ENCODE data around the gene BAIAP2L1. TPM values are rescaled to one million over a fixed set of nuclear protein-coding genes. Genes with fewer than 3 reads are reported as not detected.

Gene BAIAP2L1
- total and polyA plus RNA-seq, 2 experiments from 2014 or later = 5.9 to 7.4 TPM

- H4K20me1 ChIP-seq (ENCODE audit: insufficient read depth) = no peaks in the 10 kb centered on the region
- peaks cover 14% of the 10 kb centered on the region for H3F3A ChIP-seq (ENCODE audit: insufficient read depth)
- DNase-seq = peak; percentile 88
- peaks cover 65% of the 10 kb centered on the region for H3K79me2 ChIP-seq (ENCODE audit: insufficient read depth)
- no peaks in the 10 kb centered on the region; the same call in 1 of the 2 replicates for H3K36me3 ChIP-seq (ENCODE audit: low read depth)
- H3K4me3 ChIP-seq = peak overlapping the region; percentile 86
- peak overlapping the region; percentile 89 for H3K27ac ChIP-seq
- peak overlapping the region; percentile 95 for H3K9ac ChIP-seq
- H3K9me2 ChIP-seq (ENCODE audit: insufficient read depth) = no peaks in the 10 kb centered on the region
- WGBS, 2 experiments (ENCODE audit: low coverage in 1 of 2, low lambda C conversion rate in 2 of 2, missing lambda C conversion rate in 2 of 2) = 20 to 22% methylated on average over 17 to 19 of the region's 19 CpGs
- no peaks in the 10 kb centered on the region for H3K9me3 ChIP-seq (ENCODE audit: low read depth)
- peaks cover 28% of the 10 kb centered on the region for H3K4me1 ChIP-seq (ENCODE audit: insufficient read depth)
- H2AFZ ChIP-seq = no peak overlapping the region
- TF ChIP-seq EZH2phosphoT487 (IDR thresholded peaks at IDR 0.05; ENCODE audit: insufficient read depth, low read depth) (no peak), EZH2 (IDR thresholded peaks at IDR 0.05; ENCODE audit: insufficient read depth, poor library complexity, severe bottlenecking) (no peak)
- no peaks in the 10 kb centered on the region for H3K27me3 ChIP-seq (replicated peaks; ENCODE audit: insufficient read depth)
- in situ Hi-C loops (cut with MboI) = loop anchor here (25.0 kb wide), 1 partner anchor 454 kb away; no protein-coding TSS in a partner anchor
- peak overlapping the region; percentile 98 for H3K4me2 ChIP-seq (ENCODE audit: unreplicated experiment)
Observed at GRCh38 chr7:98283127-98283886, 117.6 kb downstream of the BAIAP2L1 start.

- Histone ChIP-seq H3K36me3 (ENCODE audit: low read depth) (no peaks in the 10 kb centered on the region; the same call in 1 of the 2 replicates), H3K4me2 (ENCODE audit: unreplicated experiment) (peak overlapping the region; percentile 98), H2AFZ (no peak overlapping the region), H3K4me3 (peak overlapping the region; percentile 86), H3F3A (ENCODE audit: insufficient read depth) (peaks cover 14% of the 10 kb centered on the region), H3K27me3 (replicated peaks; ENCODE audit: insufficient read depth) (no peaks in the 10 kb centered on the region), H3K27ac (peak overlapping the region; percentile 89), H4K20me1 (ENCODE audit: insufficient read depth) (no peaks in the 10 kb centered on the region), H3K9me3 (ENCODE audit: low read depth) (no peaks in the 10 kb centered on the region), H3K9me2 (ENCODE audit: insufficient read depth) (no peaks in the 10 kb centered on the region), H3K9ac (peak overlapping the region; percentile 95), H3K79me2 (ENCODE audit: insufficient read depth) (peaks cover 59% of the 10 kb centered on the region), H3K4me1 (ENCODE audit: insufficient read depth) (peaks cover 28% of the 10 kb centered on the region)
- peak; percentile 50 for DNase-seq
- in situ Hi-C loops (cut with MboI) = loop anchor here (25.0 kb wide), 1 partner anchor 455 kb away; no protein-coding TSS in a partner anchor
- TF ChIP-seq EZH2 (IDR thresholded peaks at IDR 0.05; ENCODE audit: insufficient read depth, poor library complexity, severe bottlenecking) = no peak
- TF ChIP-seq EZH2phosphoT487 (IDR thresholded peaks at IDR 0.05; ENCODE audit: insufficient read depth, low read depth) = no peak
- 2 to 3% methylated on average over 16 of the region's 16 CpGs for WGBS, 2 experiments (ENCODE audit: low coverage in 1 of 2, low lambda C conversion rate in 2 of 2, missing lambda C conversion rate in 2 of 2)
Observed at GRCh38 chr7:98282703-98283102, 118.2 kb downstream of the BAIAP2L1 start.

- peak; percentile 56 for DNase-seq
- H3K79me2 ChIP-seq (ENCODE audit: insufficient read depth) = peaks cover 51% of the 10 kb centered on the region
- WGBS, 2 experiments (ENCODE audit: low coverage in 1 of 2, low lambda C conversion rate in 2 of 2, missing lambda C conversion rate in 2 of 2) = 1% methylated on average over 23 to 50 of the region's 77 CpGs
- H3K4me3 ChIP-seq = peak overlapping the region; percentile 86
- H4K20me1 ChIP-seq (ENCODE audit: insufficient read depth) = no peaks in the 10 kb centered on the region
- peaks cover 24% of the 10 kb centered on the region for H3K4me1 ChIP-seq (ENCODE audit: insufficient read depth)
- H3K4me2 ChIP-seq (ENCODE audit: unreplicated experiment) = peak overlapping the region; percentile 98
- H3K27me3 ChIP-seq (replicated peaks; ENCODE audit: insufficient read depth) = no peaks in the 10 kb centered on the region
- no peaks in the 10 kb centered on the region; the same call in 1 of the 2 replicates for H3K36me3 ChIP-seq (ENCODE audit: low read depth)
- H2AFZ ChIP-seq = no peak overlapping the region
- TF ChIP-seq EZH2 (IDR thresholded peaks at IDR 0.05; ENCODE audit: insufficient read depth, poor library complexity, severe bottlenecking) = no peak
- no peak for TF ChIP-seq EZH2phosphoT487 (IDR thresholded peaks at IDR 0.05; ENCODE audit: insufficient read depth, low read depth)
- H3K27ac ChIP-seq = peak overlapping the region; percentile 89
- in situ Hi-C loops (cut with MboI) = loop anchor here (25.0 kb wide), 1 partner anchor 455 kb away; no protein-coding TSS in a partner anchor
- peaks cover 14% of the 10 kb centered on the region for H3F3A ChIP-seq (ENCODE audit: insufficient read depth)
- H3K9me3 ChIP-seq (ENCODE audit: low read depth) = no peaks in the 10 kb centered on the region
- no peaks in the 10 kb centered on the region for H3K9me2 ChIP-seq (ENCODE audit: insufficient read depth)
- peak overlapping the region; percentile 95 for H3K9ac ChIP-seq
Observed at GRCh38 chr7:98281757-98282606, 118.9 kb downstream of the BAIAP2L1 start.

Measured in GM23248 (cell line).